HG03196 (cell line): Measurements from ENCODE around the gene CHDH.

Experiments
- ATAC-seq: cut with Tn5 transposase; IDR thresholded peaks from one replicate; pipeline ENCODE4 v1.9.1; 2021; ENCODE audit not compliant: unreplicated experiment

The CHDH gene

GRCh38 chr3:53763353-53763752 is 82.9 kb downstream of the CHDH start:
- ATAC-seq = no peak
